C1 segment of cervical spinal cord (tissue), 14 donors: Measurements from ENCODE around the gene STRN.
"Not testable (repeated sequence)": the region's sequence is repeated elsewhere in the genome, so short reads cannot be mapped to it uniquely, and the experiment has no call there.

ENCODE experiments used
- DNase-seq, 14 donors: peaks; one replicate each; lab custom pipeline; 2025; lab: John Stamatoyannopoulos, UW

Gene STRN

DNA sequence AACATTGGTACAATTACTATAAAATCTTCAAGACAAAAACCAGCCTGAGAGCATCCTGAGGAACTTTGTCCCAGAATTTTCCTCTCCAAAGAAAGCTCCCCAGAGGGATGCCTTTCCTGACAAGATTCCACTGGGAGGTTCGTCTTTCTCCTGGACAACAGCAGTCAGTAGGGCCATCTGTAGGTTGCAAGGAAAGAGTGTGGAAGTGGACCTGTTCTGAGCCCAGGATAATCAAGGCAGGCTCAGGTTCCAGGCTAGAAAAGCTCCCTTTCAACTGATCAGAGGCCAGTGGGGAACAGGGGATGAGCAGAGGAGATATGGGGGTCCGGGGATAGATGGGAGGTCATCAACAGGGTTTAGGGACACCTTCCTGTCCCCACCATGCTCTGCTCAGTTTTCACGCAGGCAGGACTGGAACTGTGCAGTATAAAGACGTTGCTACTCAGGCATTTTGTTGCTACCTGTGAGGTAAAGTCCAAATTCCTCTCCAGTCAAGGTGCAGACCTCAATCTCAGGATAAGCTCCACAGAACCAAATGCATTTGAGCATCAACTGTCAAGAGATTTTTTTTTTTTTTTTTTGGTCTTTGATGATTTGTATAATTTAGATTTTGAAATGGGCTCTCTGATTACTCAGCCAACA lies 126.2 kb downstream of the STRN start:
- peak in 1 of 14 donors; percentile 32 for DNase-seq

DNA sequence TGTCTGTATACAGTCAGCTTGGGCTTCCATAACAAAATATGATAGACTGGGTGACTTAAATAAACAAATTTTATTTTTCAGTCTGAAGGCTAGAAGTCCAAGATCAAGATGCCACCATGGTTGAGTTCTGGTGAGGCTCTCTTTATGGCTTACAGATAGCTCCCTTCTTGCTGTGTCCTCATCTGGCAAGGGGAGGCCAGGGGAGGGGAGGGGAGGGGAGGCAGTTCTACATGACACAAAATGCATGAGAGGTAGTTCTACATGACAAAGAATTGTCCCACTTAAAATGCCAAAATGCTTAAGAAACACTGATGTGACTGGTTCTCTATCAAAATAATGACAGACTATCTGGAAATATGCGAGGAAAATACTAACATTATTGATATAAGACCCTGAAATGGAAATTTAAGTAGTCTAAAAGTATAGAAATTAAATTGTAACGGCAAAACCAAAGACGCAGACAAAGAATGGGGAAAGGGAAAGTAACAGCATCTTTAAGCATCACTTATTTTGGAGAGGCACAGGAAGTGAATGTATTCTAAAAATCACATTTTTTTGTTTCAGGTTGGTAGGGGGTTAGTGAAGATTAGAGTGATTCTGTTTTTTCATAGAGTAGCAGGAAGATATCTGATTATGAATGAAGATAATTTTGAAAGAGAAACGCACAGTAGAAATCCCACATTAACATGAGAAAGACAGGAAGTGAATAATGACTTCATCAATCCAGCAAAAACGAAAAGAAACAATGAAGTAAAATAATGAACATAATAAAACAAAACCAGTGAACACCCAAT lies 131.4 kb downstream of the STRN start:
- no peak for DNase-seq

GRCh38 chr2:36834203-36834602 lies 132.1 kb downstream of the STRN start:
- no peak for DNase-seq

DNA sequence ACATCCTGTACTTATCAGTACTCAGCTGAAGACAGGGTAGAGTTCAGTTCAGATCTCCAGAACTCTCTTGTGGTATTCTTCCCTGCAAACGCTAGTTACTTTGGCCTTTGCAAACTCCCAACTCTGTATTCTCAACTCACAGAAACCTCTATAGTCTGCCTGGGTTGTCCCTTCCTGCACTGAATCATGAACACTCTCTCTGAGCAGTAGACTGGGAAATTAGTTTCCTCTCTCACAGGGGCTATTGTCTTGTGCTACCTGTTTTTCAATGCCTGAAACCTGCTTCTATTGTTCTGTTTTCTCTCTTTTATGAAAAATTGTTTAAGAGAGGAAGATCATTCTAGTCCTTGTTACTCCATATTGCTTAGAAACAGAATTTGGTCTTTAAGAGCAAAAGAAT lies 135.2 kb downstream of the STRN start:
- no peak for DNase-seq

DNA sequence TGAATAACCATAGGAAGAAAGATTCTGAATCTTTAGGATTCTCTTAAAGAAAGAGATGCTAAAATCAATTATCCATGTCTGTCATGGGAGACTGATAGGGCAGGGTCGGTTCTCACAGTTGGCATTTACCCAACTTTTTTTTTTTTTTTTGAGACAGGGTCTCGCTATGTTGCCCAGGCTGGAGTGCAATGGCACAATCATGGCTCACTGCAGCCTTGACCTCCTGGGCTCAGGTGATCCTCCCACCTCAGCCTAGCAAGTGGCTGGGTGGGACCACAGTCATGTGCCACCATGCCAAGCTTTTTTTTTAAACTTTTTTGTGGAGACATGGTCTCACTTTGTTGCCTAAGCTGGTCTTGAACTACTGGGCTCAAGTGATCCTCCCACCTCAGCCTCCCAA lies 141.7 kb downstream of the STRN start:
- DNase-seq: not testable (repeated sequence)

DNA sequence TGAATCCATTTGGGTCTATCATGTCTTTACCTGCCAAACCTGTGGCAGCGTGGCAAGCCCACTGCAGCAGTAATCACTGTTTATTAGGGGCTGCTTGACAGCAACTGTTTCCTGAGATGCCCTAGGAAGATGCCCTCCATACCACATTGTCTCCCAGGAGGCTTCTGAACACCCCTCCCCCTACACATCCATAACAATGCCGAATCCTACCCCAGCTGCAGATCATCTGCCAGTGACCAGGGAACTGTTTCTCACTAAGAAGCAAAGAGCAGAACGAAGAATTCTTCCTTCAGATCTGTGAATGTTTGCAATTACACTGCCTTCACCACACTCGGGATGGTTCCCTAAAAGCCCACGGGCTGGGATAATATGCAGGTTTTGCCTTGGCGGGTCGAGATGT lies 142.1 kb downstream of the STRN start:
- DNase-seq: no peak

- no peak for DNase-seq
Measured at GRCh38 chr2:36823862-36824261, 142.5 kb downstream of the STRN start.

DNA sequence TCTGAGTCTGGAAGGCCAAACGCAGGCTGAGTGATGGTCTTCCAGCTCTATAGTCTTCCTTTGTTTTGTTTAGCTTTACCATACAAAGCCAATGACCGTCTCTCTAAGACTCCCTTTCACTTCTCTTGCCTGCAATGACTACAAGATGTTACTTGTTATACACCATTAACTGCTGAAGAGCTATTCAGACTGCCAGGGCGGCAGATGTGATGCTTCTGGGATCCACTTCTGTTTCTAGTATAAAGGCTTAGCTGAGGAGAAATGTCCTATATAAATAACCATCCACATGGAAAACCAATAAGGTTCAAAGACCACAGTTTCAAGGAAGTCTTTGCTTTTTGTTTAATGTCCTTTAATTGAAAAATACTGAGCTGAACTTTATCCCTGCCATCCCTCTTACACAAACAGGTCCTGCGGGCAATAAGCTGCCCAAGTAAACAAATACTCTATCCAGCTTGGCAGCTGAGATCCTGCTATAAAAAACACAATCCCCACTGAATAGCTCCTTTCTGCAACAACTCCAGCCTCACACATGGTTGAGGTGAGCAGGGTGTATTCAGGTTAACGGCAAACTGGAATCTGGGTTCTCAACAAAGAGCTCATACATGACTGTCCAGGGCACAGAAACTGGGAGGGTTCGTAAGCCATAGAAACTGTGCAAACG lies 145.3 kb downstream of the STRN start:
- DNase-seq: no peak

- DNase-seq: no peak
Measured at GRCh38 chr2:36819095-36819711, 147.1 kb downstream of the STRN start.

DNA sequence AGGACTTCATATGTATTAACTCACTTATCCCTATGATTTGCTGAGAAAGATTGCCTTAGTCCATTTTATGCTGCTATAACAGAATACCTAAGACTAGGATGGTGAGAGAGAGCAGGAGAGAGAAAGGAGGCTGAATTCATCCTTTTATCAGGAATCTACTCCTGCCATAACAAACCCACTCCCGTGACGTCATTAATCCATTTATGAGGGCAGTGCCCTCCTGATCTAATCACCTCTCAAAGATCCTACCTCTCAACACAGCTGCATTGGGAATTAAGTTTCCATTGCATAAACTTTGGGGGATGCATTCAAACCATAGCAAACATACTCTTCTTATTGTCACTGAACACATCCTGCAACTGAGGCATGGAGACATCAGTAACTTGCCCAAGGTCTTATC lies 147.8 kb downstream of the STRN start:
- no peak for DNase-seq

DNA sequence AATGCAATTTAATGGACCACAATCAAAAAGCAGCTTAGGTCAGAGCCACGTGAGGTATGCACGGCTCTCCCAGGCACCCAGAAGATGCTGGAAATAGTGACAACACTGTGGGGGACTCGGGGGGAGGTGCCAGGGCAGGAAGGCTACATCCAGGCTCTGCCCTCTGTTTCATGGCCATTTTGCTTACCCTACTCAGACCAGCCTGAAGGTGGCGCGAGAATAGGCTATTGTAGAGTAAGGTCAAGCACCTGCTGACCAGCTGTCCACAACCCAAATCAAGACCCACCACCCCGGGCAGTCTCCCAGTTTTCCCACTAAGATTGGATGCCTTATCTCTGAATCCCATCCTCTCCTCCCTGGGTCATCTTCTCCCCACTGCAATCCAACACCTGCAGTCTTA lies 154.1 kb downstream of the STRN start:
- no peak for DNase-seq

DNA sequence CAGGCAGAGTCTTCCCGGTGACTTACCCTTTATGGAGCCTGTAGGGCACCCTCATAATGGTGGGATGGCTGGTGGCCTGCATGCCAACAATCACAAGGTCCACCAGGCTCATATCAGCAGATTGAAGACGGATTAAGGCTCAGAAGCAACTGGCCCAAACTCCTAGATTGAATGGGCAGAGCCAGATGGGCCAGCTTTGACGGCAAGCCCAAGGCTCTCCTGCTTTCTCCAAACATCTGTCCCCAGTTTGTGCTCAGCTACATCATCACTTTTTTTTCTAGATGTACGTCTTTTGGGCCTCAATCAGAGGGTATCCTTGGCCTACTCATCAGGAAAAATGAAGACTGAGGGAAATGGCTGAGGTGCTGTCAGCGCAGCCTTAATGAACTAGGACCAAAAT lies 155.3 kb downstream of the STRN start:
- no peak for DNase-seq

DNA sequence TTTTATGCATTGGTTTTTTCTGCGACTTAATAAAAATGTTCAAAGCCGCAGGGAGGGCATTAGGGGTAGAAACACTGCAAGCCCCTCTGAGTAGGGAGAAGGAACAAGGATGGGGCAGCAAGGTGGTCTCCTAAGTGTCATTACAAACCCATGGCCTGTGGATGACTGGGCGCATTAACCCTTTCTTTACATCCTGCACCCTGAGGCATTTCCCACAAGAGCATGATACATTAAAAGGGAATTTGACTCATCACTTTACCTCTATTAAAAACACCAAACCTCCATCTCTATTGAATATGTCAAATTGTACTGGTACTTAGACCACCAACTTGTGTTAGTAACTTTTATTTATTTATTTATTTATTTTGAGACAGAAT lies 157.3 kb downstream of the STRN start:
- DNase-seq: no peak

DNA sequence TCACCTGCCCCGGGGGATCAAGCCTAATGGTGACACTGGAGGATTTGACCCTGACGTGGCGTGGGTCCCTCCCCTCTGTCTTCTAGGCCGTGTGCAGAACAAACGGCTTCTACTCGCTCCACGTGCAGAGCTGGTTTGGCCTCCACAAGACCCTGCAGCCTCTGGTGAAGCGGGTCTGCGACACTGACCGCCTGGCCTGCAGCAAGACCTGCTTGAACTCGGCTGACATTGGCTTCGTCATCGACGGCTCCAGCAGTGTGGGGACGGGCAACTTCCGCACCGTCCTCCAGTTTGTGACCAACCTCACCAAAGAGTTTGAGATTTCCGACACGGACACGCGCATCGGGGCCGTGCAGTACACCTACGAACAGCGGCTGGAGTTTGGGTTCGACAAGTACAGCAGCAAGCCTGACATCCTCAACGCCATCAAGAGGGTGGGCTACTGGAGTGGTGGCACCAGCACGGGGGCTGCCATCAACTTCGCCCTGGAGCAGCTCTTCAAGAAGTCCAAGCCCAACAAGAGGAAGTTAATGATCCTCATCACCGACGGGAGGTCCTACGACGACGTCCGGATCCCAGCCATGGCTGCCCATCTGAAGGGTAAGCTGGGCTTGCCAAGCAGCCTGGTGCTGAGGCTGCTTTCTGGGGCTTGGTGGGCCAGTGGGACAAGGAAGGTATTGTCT lies 157.8 kb downstream of the STRN start:
- DNase-seq: no peak

- DNase-seq: no peak
Measured at GRCh38 chr2:36807223-36807886, 159.0 kb downstream of the STRN start.

DNA sequence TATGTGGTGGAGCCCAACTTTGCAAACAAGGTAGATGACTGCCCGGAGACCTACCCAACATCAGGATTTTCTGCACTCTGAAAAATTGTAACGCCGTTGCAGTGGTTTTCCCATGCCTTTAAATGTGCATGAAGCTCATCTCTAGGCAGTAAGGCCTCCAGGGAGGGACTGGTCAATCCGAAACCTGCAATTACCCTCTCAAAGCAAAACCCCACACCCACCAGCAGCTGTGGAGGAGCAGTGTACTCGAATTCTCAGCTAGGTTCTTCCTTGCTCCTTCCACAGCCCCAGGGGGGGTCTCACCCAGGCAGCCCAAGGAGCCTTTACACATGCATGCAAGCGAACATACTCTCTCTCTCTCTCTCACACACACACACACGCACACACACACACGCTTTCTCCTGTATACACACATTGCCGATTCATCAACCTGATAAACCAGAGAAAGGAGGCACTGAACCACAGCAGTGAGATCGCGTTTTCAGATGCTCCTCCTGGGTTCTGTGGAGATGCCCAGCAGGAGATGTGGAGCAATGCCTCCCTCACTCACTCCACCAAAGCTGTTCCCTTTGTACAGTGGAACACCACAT lies 160.6 kb downstream of the STRN start:
- DNase-seq: no peak

DNA sequence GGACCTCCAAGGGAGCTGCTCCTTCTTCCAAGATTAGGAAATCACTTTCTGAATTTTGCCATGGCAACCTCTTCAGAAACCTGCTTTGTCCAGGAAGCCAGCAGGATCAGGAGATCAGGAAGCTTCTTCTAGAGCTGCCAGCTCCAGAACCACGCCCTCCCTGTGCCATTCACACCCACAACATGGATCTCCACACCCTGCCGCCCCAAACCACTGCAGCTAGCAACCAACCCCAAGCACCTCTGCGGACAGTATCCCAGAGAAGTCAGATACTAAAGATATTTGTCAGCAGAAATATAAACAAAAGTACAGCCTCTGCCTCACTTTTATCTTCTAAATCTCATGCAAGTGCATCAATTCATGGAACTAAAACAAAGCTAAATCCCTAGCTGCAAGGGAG lies 163.4 kb downstream of the STRN start:
- no peak for DNase-seq

DNA sequence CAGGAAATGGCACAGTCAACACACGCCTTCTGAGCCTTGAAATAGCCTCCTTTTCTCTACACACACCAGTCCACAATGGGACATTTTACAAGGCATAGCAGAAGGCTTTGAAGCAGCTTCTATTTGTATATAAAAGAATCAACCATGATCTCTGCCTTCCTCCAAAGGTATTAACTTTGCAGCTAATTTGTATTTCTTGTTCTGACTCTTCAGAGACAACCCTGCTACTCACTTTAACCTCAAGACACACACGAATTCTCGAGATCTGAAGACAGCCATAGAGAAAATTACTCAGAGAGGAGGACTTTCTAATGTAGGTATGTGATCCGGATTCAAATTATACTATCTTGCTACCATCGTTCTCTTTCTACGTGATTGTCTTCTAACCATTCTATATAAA lies 165.2 kb downstream of the STRN start:
- no peak for DNase-seq

DNA sequence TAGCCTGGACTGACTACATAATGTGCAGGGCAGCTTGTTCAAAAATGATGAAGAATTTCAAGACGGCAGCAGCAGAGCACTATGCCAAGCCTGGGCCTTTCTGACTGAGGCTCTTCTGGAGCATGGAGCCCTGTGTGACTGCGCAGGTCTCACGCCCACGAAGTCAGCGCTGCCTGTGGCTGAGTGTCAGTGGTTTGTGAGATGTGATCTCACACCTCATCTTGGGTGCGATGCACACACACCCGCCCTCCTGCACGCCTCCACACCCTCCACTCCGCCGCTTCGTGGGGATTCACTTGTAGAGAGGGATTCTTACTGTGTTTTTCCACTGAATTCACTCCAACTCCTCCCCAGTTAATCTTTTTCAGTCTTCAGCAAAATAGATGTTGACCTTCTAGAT lies 166.0 kb downstream of the STRN start:
- DNase-seq: no peak

DNA sequence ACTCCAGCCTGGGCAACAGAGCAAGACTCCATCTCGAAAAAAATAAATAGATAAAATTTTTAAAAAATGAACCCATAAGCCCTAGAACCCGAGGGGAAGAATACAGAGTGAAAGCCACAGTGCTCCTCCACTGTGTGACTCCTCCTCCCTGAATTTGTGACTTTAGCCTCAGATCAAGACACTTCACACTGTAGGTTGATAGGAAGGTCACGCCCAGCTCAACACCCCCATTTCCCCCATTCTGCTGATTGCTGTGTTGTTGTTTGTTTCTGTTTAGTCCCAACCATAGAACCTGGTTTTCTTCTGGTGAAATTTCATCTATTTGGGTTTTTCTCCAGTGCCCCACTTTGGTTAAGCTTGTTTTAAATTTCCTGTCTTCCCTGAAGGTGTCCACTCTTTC lies 167.6 kb downstream of the STRN start:
- no peak for DNase-seq
